ENCODE results near the gene OSTN.
"Not testable (repeated sequence)": the region's sequence is repeated elsewhere in the genome, so short reads cannot be mapped to it uniquely, and the experiment has no call there.

OSTN gene, protein sequence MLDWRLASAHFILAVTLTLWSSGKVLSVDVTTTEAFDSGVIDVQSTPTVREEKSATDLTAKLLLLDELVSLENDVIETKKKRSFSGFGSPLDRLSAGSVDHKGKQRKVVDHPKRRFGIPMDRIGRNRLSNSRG

DNA sequence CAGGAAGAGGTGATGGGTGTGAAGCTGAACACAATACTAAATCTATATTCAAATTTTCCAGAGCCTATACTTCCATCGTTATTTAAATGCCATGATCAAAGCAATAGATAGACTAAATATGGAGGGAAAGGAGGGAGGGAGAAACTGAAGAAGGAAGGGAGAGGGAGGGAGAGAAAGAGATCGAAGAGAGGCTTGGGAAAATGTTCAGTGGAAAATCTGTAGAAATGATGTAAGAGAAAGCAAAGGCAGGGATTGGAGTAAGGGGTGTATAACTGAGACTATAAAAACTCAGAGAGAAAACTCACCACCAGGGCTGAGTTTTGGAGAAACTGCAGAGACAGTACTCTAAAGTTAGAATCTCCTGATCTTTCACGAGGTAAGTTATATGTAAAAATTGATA lies at the start of gene OSTN:
Gene OSTN, plus strand, starts transcription at position 310 of the 400 bp plus-strand sequence. CDS start 13,292 bp downstream, outside the sequence.
- DNase-seq (ENCODE audit: low read depth in 2 of 2), result no peak

DNA sequence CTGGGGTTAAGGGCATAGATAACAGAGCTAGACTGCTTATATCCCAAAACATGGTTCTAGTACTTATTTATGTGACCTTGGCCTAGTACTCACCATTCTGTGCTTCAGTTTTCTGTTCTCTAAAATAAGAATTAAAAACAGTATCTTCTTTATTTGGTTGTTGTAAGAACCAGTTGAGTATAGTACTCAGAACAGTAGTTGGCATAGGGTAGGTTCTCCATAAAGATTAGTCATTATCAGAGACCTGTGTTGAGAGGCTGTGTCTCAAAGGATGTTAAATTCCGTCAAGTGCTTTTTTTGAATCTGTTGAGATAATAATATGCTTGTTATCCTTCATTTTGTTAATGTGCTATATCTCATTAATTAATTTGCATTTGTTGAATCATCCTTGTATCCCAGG lies 47.4 kb upstream of the OSTN start:
- DNase-seq (ENCODE audit: low read depth in 2 of 2), result no peak

DNA sequence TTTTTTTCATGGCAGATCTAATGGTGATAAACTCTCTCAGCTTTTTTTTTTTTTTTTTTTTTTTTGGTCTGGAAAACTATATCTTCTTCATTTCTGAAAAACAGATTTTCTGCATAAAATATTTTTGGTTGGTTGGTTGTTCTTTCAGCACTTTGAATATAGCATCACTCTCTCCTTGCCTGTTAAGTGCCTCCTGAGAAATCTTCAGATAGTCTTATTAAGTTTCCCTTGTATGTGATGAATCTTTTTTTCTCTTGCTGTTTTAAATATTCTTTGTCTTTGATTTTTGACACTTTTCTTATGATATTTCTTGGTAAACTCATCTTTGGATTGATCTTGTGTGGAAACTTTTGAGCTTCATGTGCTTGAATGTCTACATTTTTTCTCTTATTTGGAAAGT lies 44.2 kb upstream of the OSTN start:
- no peak for DNase-seq (ENCODE audit: low read depth in 2 of 2)

DNA sequence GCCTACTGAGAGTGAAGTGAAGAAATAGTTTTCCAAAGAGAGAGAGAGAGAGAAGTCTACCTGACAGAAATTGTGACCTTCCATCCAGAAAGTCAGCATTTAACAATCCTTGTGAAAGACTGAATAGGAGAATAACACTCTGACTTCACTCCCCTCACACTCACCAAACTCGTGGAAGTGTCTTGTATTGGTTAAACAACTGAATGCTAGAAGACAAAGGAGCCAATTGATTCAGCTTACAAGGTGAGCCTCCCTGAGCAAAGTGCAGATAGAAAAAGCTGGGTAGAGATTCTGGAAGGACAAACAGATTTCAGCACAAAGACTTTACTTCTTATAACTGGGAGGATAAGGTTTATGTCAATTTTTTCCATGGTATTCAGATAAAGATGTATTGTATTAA lies 40.8 kb upstream of the OSTN start:
- DNase-seq (ENCODE audit: low read depth in 2 of 2), result no peak

GRCh38 chr3:191158815-191159214 lies 40.2 kb upstream of the OSTN start:
- DNase-seq (ENCODE audit: low read depth in 2 of 2), result no peak

GRCh38 chr3:191165802-191166201 lies 33.2 kb upstream of the OSTN start:
- DNase-seq (ENCODE audit: low read depth in 2 of 2), result no peak

DNA sequence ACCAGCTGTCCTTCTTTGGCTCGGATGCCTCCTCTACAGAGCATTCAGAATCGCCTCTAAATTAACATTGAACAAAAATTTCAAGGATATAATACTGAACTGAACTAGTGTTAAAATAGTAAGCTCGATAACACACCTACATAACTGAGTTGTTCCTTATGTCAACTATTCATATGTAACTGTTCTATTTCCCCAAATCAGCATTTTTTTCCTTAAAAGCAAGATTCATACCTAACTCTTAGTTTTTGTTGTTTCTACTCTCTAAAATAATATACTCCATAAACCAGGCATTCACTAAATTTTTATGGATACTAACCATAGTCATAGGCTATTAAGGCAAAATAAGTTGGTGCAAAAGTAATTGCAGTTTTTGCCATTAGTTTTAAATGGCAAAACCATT lies 32.7 kb upstream of the OSTN start:
- no peak for DNase-seq (ENCODE audit: low read depth in 2 of 2)

GRCh38 chr3:191169566-191169965 lies 29.5 kb upstream of the OSTN start:
- DNase-seq (ENCODE audit: low read depth in 2 of 2), result no peak

DNA sequence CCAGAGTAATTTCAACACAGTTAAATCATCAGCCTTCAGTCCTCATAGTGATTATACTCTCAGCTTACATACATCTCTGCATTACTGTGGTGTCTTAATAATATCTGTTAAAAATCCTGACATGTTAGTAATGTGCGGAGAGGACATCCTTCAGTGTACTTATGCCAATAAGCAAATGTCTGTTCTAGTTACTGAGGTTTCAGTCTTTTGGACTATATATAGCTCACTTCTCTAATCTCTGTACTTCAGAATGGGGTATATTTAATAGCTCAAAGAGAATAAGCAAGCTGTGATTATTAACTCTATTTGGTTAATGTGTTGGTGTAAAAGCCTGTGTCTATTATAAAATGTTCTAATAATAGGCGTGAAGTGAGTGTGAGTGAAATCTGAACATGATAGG lies 28.9 kb upstream of the OSTN start:
- DNase-seq (ENCODE audit: low read depth in 2 of 2), result no peak

DNA sequence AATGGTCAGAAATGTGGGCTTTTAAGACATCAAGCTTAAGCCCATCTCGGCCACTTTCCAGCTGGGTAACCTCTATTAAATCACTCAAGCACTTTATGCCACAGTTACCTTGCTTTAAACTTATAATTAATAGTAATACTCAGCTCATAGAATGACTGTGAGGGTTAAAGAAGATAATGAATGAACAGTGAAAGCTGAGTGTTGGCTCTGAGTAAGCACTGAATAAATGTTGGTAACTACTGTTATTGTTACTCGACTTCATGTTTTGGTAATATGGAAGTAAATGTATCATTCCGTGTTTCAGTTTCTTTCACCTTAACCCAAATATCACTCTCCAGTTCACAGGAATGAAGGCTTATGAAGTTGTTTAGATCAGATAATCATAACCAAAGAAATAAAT lies 23.9 kb upstream of the OSTN start:
- no peak for DNase-seq (ENCODE audit: low read depth in 2 of 2)

DNA sequence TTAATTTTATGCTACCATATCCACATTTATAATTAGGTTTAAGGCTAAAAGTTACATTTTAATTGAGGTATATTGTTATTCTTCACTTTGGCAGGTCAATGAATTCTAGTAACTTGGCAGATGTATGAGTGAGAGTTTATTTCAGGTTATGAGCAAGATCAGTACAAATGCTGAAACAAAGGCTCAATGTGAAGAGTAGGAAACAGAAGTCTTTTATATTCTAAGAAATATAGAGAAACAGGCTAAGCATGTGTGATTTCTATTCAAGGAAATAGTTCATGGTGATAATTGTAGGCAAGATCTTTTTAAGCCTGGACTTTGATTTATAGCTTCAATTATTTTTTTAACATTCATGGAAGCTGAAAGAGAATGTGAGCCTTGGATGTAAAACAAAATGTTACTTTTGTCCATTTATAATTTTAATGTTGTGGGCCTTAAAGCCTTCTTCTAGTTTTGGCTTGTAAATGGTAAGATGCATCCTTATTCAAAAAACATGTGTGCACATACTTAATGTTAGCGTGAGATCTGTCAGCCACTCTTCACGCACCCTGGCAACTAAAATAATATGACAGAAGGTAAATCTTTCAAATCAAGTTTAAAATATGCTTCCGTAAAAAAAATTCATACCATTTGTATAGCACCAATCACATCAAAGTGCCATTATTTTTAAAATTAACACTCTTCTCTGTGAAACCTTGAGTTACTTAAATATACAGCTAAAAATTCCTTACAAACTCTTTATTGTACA lies 22.8 kb upstream of the OSTN start:
- no peak for DNase-seq (ENCODE audit: low read depth in 2 of 2)

DNA sequence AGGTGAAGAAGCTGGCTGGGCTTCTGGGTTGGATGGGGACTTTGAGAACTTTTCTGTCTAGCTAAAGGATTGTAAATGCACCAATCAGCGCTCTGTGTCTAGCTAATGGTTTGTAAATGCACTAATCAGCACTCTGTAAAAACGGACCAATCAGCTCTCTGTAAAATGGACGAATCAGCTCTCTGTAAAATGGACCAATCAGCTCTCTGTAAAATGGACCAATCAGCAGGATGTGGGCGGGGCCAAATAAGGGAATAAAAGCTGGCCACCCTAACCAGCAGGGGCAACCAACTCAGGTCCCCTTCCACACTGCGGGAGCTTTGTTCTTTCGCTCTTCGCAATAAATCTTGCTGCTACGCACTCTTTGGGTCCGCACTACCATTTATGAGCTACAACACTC lies 13.7 kb upstream of the OSTN start:
- not testable (repeated sequence) for DNase-seq (ENCODE audit: low read depth in 2 of 2)

- not testable (repeated sequence) for DNase-seq (ENCODE audit: low read depth in 2 of 2)
Observed at GRCh38 chr3:191188246-191188645, 10.8 kb upstream of the OSTN start.

GRCh38 chr3:191192270-191192669 lies 6.8 kb upstream of the OSTN start:
- DNase-seq (ENCODE audit: low read depth in 2 of 2), result not testable (repeated sequence)

DNA sequence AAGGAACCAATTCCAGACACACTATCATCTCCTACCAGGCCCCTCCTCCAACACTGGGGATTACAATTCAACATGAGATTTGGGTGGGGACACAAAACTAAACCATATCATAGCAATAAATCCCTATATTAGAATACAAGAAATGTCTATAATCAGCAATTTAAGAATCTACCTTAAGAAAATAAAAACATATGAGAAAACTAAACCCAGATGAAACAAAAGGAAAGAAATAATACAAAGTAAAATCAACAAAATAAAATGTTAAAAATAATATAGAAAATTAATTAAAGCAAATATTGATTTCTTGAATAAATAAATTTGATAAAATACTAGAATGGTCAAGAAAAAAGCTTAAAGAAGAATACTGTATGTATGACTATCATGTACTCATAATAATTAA lies 6.1 kb upstream of the OSTN start:
- DNase-seq (ENCODE audit: low read depth in 2 of 2), result no peak

DNA sequence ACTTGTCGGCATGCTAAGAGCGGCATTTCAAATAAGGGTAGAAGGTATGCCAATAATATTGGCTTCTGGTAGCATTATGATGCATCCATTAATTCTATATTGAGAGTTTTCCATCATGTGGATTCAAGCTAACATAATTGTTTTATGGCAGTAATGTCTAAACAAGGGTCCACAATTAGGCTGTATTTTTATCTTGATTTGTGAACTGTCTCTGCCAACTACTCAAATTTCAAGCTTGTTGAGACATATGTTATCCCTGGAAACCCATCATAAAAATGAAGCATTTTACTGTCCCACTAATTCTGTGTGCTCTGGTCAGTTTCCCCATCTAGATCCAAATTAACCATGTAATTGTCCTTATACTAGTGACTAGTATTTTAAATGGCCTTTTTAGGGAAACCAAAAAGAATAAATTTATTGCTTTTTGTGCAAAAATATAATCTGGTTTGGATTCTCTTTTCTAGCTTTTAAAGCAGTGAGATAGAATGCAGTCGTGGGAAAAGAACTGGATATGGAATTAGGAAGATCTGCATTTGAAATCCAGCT lies 1.2 kb upstream of the OSTN start:
- no peak for DNase-seq (ENCODE audit: low read depth in 2 of 2)

DNA sequence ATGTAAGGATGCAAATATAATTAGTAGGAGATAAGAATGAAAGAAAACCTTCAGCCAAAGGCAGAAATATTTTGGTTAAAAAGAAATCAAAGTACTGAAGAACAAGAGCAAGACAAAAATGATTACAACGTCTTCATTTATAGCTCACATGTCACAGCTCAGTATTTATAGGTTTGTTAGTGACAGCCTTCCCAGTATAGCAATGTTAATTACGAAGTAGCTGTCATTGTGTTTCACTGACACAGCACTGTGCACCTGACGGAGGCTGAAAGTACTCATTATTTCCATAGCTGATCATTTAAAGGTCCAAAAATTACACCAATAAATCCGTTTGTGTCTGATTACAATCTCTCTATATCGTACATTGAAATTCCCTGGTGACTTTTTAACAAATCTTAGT lies 561 bp upstream of the OSTN start:
- DNase-seq (ENCODE audit: low read depth in 2 of 2), result no peak

- DNase-seq (ENCODE audit: low read depth in 2 of 2), result no peak
Observed at GRCh38 chr3:191210032-191210431, 11.0 kb downstream of the OSTN start.

DNA sequence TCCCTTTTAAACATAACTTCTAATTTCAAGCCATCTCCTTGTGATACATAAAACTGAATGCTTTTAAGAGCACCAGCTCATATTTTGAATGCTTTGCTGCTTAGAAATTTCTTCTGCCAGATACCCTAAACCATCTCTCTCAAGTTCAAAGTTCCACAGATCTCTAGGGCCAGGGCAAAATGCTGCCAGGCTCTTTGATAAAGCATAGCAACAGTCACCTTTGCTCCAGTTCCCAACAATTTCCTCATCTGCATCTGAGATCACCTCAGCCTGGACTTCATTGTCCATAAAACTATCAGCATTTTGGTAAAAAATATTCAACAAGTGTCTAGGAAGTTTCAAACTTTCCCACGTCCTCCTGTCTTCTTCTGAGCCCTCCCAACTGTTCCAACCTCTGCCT lies 17.5 kb downstream of the OSTN start:
- DNase-seq (ENCODE audit: low read depth in 2 of 2), result no peak

- no peak for DNase-seq (ENCODE audit: low read depth in 2 of 2)
Observed at GRCh38 chr3:191217301-191217700, 18.3 kb downstream of the OSTN start.

- DNase-seq (ENCODE audit: low read depth in 2 of 2), result no peak
Observed at GRCh38 chr3:191220908-191221307, 21.9 kb downstream of the OSTN start.

DNA sequence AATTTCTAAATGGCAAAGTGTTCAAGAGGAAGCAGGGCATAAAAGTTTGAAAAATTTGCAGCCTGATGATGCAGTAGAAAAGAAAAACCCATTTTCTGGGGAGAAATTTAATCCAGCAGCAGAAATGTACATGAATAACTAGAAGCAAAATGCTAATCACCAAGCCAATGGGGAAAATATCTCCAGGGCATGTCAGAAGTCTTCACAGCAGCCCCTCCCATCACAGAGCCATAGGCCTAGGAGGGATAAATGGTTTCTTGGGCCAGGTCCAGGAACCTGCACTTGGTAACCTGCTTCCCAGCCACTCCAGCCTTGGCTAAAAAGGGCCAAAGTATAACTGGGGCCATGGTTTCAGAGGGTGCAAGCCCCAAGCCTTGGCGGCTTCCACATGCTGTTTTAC lies 22.6 kb downstream of the OSTN start:
- DNase-seq (ENCODE audit: low read depth in 2 of 2), result no peak

- DNase-seq (ENCODE audit: low read depth in 2 of 2), result no peak
Observed at GRCh38 chr3:191227541-191227940, 28.5 kb downstream of the OSTN start.

GRCh38 chr3:191234216-191234615 lies 35.2 kb downstream of the OSTN start:
- no peak for DNase-seq (ENCODE audit: low read depth in 2 of 2)
